ENCODE results near the gene KLF5. TPM values are rescaled to one million over a fixed set of nuclear protein-coding genes. Genes with fewer than 3 reads are reported as not detected.

KLF5 gene
- total RNA-seq, 2 experiments from 2014 or later: 0.29 to 0.82 TPM

DNA sequence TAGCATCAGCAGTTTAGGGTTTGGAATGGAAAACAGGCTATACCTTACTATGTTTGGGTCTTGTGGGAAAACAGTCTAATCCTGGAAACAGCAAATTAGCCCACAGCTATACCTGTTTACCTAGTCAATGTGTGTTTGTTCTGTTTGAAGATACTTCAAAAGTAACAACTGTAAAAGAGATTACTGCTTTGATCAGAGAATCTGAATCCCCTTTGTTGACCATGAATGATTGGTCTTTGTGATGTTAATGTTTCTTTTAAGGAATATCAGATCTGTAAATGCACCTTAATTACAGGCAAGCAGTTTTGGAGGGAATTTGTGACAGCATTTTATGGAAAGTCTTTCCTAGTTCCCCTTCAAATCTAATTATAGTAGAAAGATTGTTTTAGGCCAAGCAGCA is 20.7 kb upstream of the KLF5 start:
- no peaks in the 10 kb centered on the region for H4K20me1 ChIP-seq (ENCODE audit: insufficient read depth, low read length)
- POLR2A ChIA-PET: interaction anchor here (0.6 to 0.8 kb wide), 2 partner anchors 23 to 80 kb away, joined by 3 to 7 read pairs; no protein-coding TSS in a partner anchor
- H3K4me1 ChIP-seq (ENCODE audit: insufficient read depth, low read length, poor library complexity, severe bottlenecking): no peaks in the 10 kb centered on the region
- no peak overlapping the region for H3K4me2 ChIP-seq (ENCODE audit: low read length)
- no peaks in the 10 kb centered on the region for H3K9me2 ChIP-seq (ENCODE audit: insufficient read depth, low read length)
- no peak for DNase-seq (ENCODE audit: low spot score)
- intact Hi-C loops (cut with micrococcal nuclease; ENCODE audit: unreplicated experiment): no loop called here
- no peak overlapping the region for H3K27ac ChIP-seq (ENCODE audit: low read depth, low read length, poor library complexity, severe bottlenecking)
- no peaks in the 10 kb centered on the region for H3K79me2 ChIP-seq (ENCODE audit: insufficient read depth, low read depth, low read length)
- no peak for TF ChIP-seq EZH2phosphoT487 (IDR thresholded peaks at IDR 0.05; ENCODE audit: borderline replicate concordance, low read depth, low read length)
- TF ChIP-seq, protein P1, sequence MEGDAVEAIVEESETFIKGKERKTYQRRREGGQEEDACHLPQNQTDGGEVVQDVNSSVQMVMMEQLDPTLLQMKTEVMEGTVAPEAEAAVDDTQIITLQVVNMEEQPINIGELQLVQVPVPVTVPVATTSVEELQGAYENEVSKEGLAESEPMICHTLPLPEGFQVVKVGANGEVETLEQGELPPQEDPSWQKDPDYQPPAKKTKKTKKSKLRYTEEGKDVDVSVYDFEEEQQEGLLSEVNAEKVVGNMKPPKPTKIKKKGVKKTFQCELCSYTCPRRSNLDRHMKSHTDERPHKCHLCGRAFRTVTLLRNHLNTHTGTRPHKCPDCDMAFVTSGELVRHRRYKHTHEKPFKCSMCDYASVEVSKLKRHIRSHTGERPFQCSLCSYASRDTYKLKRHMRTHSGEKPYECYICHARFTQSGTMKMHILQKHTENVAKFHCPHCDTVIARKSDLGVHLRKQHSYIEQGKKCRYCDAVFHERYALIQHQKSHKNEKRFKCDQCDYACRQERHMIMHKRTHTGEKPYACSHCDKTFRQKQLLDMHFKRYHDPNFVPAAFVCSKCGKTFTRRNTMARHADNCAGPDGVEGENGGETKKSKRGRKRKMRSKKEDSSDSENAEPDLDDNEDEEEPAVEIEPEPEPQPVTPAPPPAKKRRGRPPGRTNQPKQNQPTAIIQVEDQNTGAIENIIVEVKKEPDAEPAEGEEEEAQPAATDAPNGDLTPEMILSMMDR (conservative IDR thresholded peaks at IDR 0.05; ENCODE audit: low read length): no peak
- no TSS peak for BruUV-seq (replicated peaks)
- H3K9me3 ChIP-seq (ENCODE audit: low read length): no peaks in the 10 kb centered on the region
- CTCF ChIA-PET (ENCODE audit: unreplicated experiment): no interaction called here
- no peak overlapping the region for H3K4me3 ChIP-seq (ENCODE audit: low read depth, low read length, poor library complexity, severe bottlenecking)
- H3K36me3 ChIP-seq (ENCODE audit: insufficient read depth, low read length): no peaks in the 10 kb centered on the region
- H2AFZ ChIP-seq (ENCODE audit: low read length): no peak overlapping the region

GRCh38 chr13:73039201-73040108 is 19.4 kb upstream of the KLF5 start:
- intact Hi-C loops (cut with micrococcal nuclease; ENCODE audit: unreplicated experiment): no loop called here
- DNase-seq (ENCODE audit: low spot score): no peak
- POLR2A ChIA-PET: interaction anchor here (0.7 kb wide), 1 partner anchor 123 kb away, joined by 3 read pairs; no protein-coding TSS in a partner anchor
- Histone ChIP-seq H3K36me3 (ENCODE audit: insufficient read depth, low read length) (no peaks in the 10 kb centered on the region), H3K9me2 (ENCODE audit: insufficient read depth, low read length) (no peaks in the 10 kb centered on the region), H3K9me3 (ENCODE audit: low read length) (no peaks in the 10 kb centered on the region), H3K79me2 (ENCODE audit: insufficient read depth, low read depth, low read length) (no peaks in the 10 kb centered on the region), H3K4me3 (ENCODE audit: low read depth, low read length, poor library complexity, severe bottlenecking) (no peak overlapping the region), H4K20me1 (ENCODE audit: insufficient read depth, low read length) (no peaks in the 10 kb centered on the region), H2AFZ (ENCODE audit: low read length) (no peak overlapping the region), H3K4me1 (ENCODE audit: insufficient read depth, low read length, poor library complexity, severe bottlenecking) (no peaks in the 10 kb centered on the region), H3K4me2 (ENCODE audit: low read length) (no peak overlapping the region), H3K27ac (ENCODE audit: low read depth, low read length, poor library complexity, severe bottlenecking) (no peak overlapping the region)
- no peak for TF ChIP-seq EZH2phosphoT487 (IDR thresholded peaks at IDR 0.05; ENCODE audit: borderline replicate concordance, low read depth, low read length)
- TF ChIP-seq, protein P1 (conservative IDR thresholded peaks at IDR 0.05; ENCODE audit: low read length): no peak
- no TSS peak for BruUV-seq (replicated peaks)
- CTCF ChIA-PET (ENCODE audit: unreplicated experiment): no interaction called here

GRCh38 chr13:73040484-73040883 is 18.3 kb upstream of the KLF5 start:
- ChIA-PET CTCF (ENCODE audit: unreplicated experiment) (no interaction called here), POLR2A (interaction anchor here (0.6 kb wide), 2 partner anchors 42 to 614 kb away, joined by 3 to 4 read pairs; no protein-coding TSS in a partner anchor)
- no peaks in the 10 kb centered on the region for H3K9me2 ChIP-seq (ENCODE audit: insufficient read depth, low read length)
- no peak overlapping the region for H3K4me3 ChIP-seq (ENCODE audit: low read depth, low read length, poor library complexity, severe bottlenecking)
- H3K9me3 ChIP-seq (ENCODE audit: low read length): no peaks in the 10 kb centered on the region
- H2AFZ ChIP-seq (ENCODE audit: low read length): no peak overlapping the region
- no peak overlapping the region for H3K27ac ChIP-seq (ENCODE audit: low read depth, low read length, poor library complexity, severe bottlenecking)
- intact Hi-C loops (cut with micrococcal nuclease; ENCODE audit: unreplicated experiment): no loop called here
- no peaks in the 10 kb centered on the region for H4K20me1 ChIP-seq (ENCODE audit: insufficient read depth, low read length)
- H3K79me2 ChIP-seq (ENCODE audit: insufficient read depth, low read depth, low read length): no peaks in the 10 kb centered on the region
- no TSS peak for BruUV-seq (replicated peaks)
- TF ChIP-seq, protein P1 (conservative IDR thresholded peaks at IDR 0.05; ENCODE audit: low read length): no peak
- TF ChIP-seq EZH2phosphoT487 (IDR thresholded peaks at IDR 0.05; ENCODE audit: borderline replicate concordance, low read depth, low read length): no peak
- DNase-seq (ENCODE audit: low spot score): no peak
- H3K4me1 ChIP-seq (ENCODE audit: insufficient read depth, low read length, poor library complexity, severe bottlenecking): no peaks in the 10 kb centered on the region
- H3K4me2 ChIP-seq (ENCODE audit: low read length): no peak overlapping the region
- no peaks in the 10 kb centered on the region for H3K36me3 ChIP-seq (ENCODE audit: insufficient read depth, low read length)
